ENCODE data around the gene NAV2. TPM values are rescaled to one million over a fixed set of nuclear protein-coding genes. Genes with fewer than 3 reads are reported as not detected.

NAV2 gene
- total RNA-seq, 1 experiment from 2014 or later, result 46.3 TPM

GRCh38 chr11:19805827-19806226, 93.2 kb downstream of the NAV2 start:
- no peak overlapping the region for H2BK15ac ChIP-seq (ENCODE audit: low read depth, low read length)
- no peak overlapping the region for H3K4ac ChIP-seq (ENCODE audit: low read depth, low read length)
- no peak overlapping the region for H2BK5ac ChIP-seq (ENCODE audit: insufficient read length, low read length)
- no peak overlapping the region for H3K4me3 Mint-ChIP-seq
- H2BK120ac ChIP-seq (ENCODE audit: low read depth, low read length, poor library complexity, severe bottlenecking), result no peak overlapping the region
- no peak overlapping the region for H4K91ac ChIP-seq (ENCODE audit: insufficient read length, low read depth, low read length)
- no peaks in the 10 kb centered on the region for H4K20me1 ChIP-seq (ENCODE audit: control insufficient read depth, insufficient read depth, insufficient read length)
- no peaks in the 10 kb centered on the region for H3K9me3 ChIP-seq (ENCODE audit: control insufficient read depth, low read depth, low read length)
- no peak overlapping the region for H3K56ac ChIP-seq (ENCODE audit: insufficient read length, low read depth, low read length)
- H4K8ac ChIP-seq (replicated peaks; ENCODE audit: insufficient read length, low read depth, low read length), result no peak overlapping the region
- H2AFZ ChIP-seq (ENCODE audit: low read length), result no peak overlapping the region
- H3K18ac ChIP-seq (ENCODE audit: insufficient read length, low read depth, low read length), result no peak overlapping the region
- WGBS (ENCODE audit: extremely low coverage, insufficient read length, low lambda C conversion rate), result no CpG with 5 or more reads among the region's 2 CpGs
- no peak overlapping the region for H3K14ac ChIP-seq (ENCODE audit: insufficient read depth, low read length)
- H2BK20ac ChIP-seq (ENCODE audit: low read depth, low read length, poor library complexity, severe bottlenecking), result no peak overlapping the region
- peaks cover 3% of the 10 kb centered on the region for H3K79me1 ChIP-seq (ENCODE audit: insufficient read depth, low read depth, low read length, poor library complexity, severe bottlenecking)
- H3K79me2 ChIP-seq (ENCODE audit: insufficient read depth, low read length), result peaks cover 5% of the 10 kb centered on the region; the same call in 1 of the 2 replicates
- no peaks in the 10 kb centered on the region for H3K27me3 ChIP-seq (ENCODE audit: insufficient read depth, low read length)
- H3K36me3 Mint-ChIP-seq (ENCODE audit: insufficient read depth in 1 of 3, low read depth in 3 of 3), result peaks cover 2 to 10% (median 3%) of the 10 kb centered on the region in 3 experiments; a peak in 5 of 7 replicates
- no peak overlapping the region for H4K5ac ChIP-seq (ENCODE audit: insufficient read length, low read depth, low read length)
- H3K23ac ChIP-seq (ENCODE audit: insufficient read length, low read depth, low read length), result no peak overlapping the region
- no peak for TF ChIP-seq CTCF (conservative IDR thresholded peaks at IDR 0.05)
- H3K27ac ChIP-seq (ENCODE audit: insufficient read length, low read depth, low read length), result no peak overlapping the region
- peaks cover 56 to 69% of the 10 kb centered on the region in 2 experiments for H3K4me1 Mint-ChIP-seq
- no peak overlapping the region for H3K9ac ChIP-seq (ENCODE audit: extremely low read depth, insufficient read length, low read length)
- H3K9me3 Mint-ChIP-seq, result no peaks in the 10 kb centered on the region
- no peaks in the 10 kb centered on the region for H3K27me3 Mint-ChIP-seq (ENCODE audit: low read depth)
- H3K4me2 ChIP-seq (ENCODE audit: insufficient read depth, insufficient read length, low read length), result no peak overlapping the region
- no peak overlapping the region for H2AK5ac ChIP-seq (ENCODE audit: insufficient read length, low read length)
- H3K27ac Mint-ChIP-seq, result no peak overlapping the region
- DNase-seq, result no peak
- no peak overlapping the region for H3T11ph ChIP-seq (ENCODE audit: low read length)
- H3K4me1 ChIP-seq (ENCODE audit: insufficient read depth, low read length), result peaks cover 30% of the 10 kb centered on the region
- H2BK12ac ChIP-seq (ENCODE audit: insufficient read length, low read depth, low read length), result no peak overlapping the region
- no peaks in the 10 kb centered on the region for H3K23me2 ChIP-seq (ENCODE audit: insufficient read length, low read depth, low read length, poor library complexity, severe bottlenecking)
